Lung (tissue), 12 donors: ENCODE results near the gene CEND1. TPM values are rescaled to one million over a fixed set of nuclear protein-coding genes. Genes with fewer than 3 reads are reported as not detected.

ENCODE experiments used
- ATAC-seq: fragments of 200-7000 bp; cut with Tn5 transposase; one replicate; pipeline ENCODE4 v1.9.1; 2020; ENCODE audit warnings: moderate number of reproducible peaks; ENCODE audit not compliant: insufficient read depth, low FRiP score
- DNase-seq, 3 donors: peaks; one replicate each; pipeline ENCODE4 v3.0.0-alpha.2; 2013 to 2017
- H3K27ac ChIP-seq, 2 donors: one replicate each; pipeline ENCODE4 v1.5.1; 2013; ENCODE audit warnings: mild to moderate bottlenecking in 2 of 2, moderate library complexity in 2 of 2, control low read depth in 1 of 2, inconsistent platforms in 1 of 2, low read depth in 1 of 2, low read length in 1 of 2
- H3K27me3 ChIP-seq, 3 donors: one replicate each; pipeline ENCODE4 v1.5.1; 2013; ENCODE audit warnings: low read length in 2 of 3; ENCODE audit not compliant: control insufficient read depth in 3 of 3, insufficient read depth in 3 of 3
- H3K36me3 ChIP-seq, 4 donors: one replicate each; pipeline ENCODE4 v1.5.1; 2013; ENCODE audit warnings: low read length in 4 of 4, mild to moderate bottlenecking in 1 of 4, moderate library complexity in 1 of 4; ENCODE audit not compliant: control insufficient read depth in 4 of 4, insufficient read depth in 4 of 4
- H3K4me1 ChIP-seq, 5 donors: one replicate each; pipeline ENCODE4 v1.5.1; 2013; ENCODE audit warnings: low read length in 5 of 5, mild to moderate bottlenecking in 2 of 5, moderate library complexity in 1 of 5; ENCODE audit not compliant: control insufficient read depth in 5 of 5, insufficient read depth in 5 of 5
- H3K4me3 ChIP-seq: one replicate; pipeline ENCODE4 v1.5.1; 2013; ENCODE audit warnings: mild to moderate bottlenecking, control low read depth, moderate library complexity
- H3K9ac ChIP-seq, 2 donors: one replicate each; pipeline ENCODE4 v1.5.1; 2013; ENCODE audit warnings: low read length in 2 of 2, control low read depth in 1 of 2; ENCODE audit not compliant: insufficient read depth in 1 of 2
- H3K9me3 ChIP-seq, 4 donors: one replicate each; pipeline ENCODE4 v1.5.1; 2013; ENCODE audit warnings: low read length in 3 of 4, mild to moderate bottlenecking in 1 of 4, moderate library complexity in 1 of 4; ENCODE audit not compliant: control insufficient read depth in 4 of 4, insufficient read depth in 3 of 4
- WGBS, 2 donors: extraction: QIAGEN DNeasy Blood & Tissue Kit; methylation state at CpG; one replicate each; pipeline ENCODE4 v1.1.7; 2013; 5-methylcytosine and 5-hydroxymethylcytosine counted together
- polyA plus RNA-seq, 2 donors: library from polyadenylated mRNA; stranded (reverse); fragments of 200-250 nt; gene quantifications; one replicate each; pipeline ENCODE4 v1.2.1, GENCODE V29; 2013
- total RNA-seq, 2 donors: library from RNA; depleted of rRNA in 1 of 2; stranded (reverse); fragments of >200 nt in 1 of 2; gene quantifications; one replicate each; pipeline ENCODE4 v1.2.1, GENCODE V29; 2014 to 2021
- TF ChIP-seq, protein P1 (sequence below): IDR thresholded peaks from 2 replicates; pipeline ENCODE4 v1.5.1; 2012; ENCODE audit warnings: mild to moderate bottlenecking; ENCODE audit errors: control extremely low read depth, extremely low read depth
- donor health status: control.
- donor health status: control.
- donor health status: Bipolar disorder and iron deficiency.
- donor health status: healthy.
- donor health status: DM: yes; HTN: yes; CAD: no.

Gene CEND1
- total and polyA plus RNA-seq, 4 donors, result 0.10 to 0.18 (median 0.14) TPM; not detected in 1

DNA sequence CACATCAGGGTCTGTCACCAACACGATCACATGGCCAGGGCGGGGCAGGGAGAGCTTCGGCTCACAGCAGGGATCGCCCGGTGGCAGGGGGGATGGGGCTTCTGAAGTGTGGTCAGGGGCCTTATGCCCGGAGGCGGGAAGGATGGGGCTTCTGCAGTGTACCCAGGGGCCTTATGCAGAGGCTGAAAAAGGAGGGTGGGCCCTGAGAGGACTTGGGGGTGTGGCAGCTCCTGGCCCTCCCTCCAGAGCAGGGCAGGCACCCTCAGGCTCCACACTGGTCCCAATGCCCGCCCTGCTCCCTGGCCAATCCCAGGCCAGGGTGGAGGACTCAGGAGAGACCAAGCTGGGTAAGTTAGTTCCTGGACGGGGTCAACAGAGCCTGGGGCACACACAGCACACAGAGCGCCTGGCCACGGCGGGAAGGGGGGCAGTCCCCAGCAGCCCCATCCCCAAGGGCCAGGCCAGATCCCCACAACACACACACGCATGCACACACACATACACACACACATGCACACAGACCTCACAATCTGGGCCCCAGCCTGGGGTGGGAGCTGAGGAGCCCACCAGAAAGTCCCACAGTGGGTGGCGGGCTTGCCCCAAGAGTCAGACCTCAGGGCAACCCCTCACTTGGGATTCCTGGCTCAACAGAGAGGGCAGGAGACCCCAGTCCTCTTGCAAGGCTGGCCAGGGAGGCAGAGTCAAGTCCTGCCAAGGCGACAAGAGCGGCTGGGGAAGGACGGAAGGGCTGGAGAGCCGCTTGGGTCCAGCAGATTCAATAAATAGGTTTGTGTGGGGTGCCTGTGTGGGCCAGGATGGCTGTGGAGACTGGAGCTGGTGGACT lies 1.1 kb upstream of the CEND1 start:
- H3K9me3 ChIP-seq, result no peaks in the 10 kb centered on the region
- no peak for ATAC-seq
- no peaks in the 10 kb centered on the region for H3K27me3 ChIP-seq
- peak in 1 of 3 donors; percentile 41 for DNase-seq
- H3K4me3 ChIP-seq, result no peak overlapping the region
- no peak overlapping the region for H3K9ac ChIP-seq
- 78 to 84% methylated on average over 18 of the region's 18 CpGs for WGBS, 2 donors
- H3K36me3 ChIP-seq, result peaks cover 0 to 28% (median 7%) of the 10 kb centered on the region in 4 donors
- H3K4me1 ChIP-seq, result peaks cover 0 to 12% (median 3%) of the 10 kb centered on the region in 5 donors
- no peak overlapping the region for H3K27ac ChIP-seq
- TF ChIP-seq, protein P1, sequence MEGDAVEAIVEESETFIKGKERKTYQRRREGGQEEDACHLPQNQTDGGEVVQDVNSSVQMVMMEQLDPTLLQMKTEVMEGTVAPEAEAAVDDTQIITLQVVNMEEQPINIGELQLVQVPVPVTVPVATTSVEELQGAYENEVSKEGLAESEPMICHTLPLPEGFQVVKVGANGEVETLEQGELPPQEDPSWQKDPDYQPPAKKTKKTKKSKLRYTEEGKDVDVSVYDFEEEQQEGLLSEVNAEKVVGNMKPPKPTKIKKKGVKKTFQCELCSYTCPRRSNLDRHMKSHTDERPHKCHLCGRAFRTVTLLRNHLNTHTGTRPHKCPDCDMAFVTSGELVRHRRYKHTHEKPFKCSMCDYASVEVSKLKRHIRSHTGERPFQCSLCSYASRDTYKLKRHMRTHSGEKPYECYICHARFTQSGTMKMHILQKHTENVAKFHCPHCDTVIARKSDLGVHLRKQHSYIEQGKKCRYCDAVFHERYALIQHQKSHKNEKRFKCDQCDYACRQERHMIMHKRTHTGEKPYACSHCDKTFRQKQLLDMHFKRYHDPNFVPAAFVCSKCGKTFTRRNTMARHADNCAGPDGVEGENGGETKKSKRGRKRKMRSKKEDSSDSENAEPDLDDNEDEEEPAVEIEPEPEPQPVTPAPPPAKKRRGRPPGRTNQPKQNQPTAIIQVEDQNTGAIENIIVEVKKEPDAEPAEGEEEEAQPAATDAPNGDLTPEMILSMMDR, result no peak

DNA sequence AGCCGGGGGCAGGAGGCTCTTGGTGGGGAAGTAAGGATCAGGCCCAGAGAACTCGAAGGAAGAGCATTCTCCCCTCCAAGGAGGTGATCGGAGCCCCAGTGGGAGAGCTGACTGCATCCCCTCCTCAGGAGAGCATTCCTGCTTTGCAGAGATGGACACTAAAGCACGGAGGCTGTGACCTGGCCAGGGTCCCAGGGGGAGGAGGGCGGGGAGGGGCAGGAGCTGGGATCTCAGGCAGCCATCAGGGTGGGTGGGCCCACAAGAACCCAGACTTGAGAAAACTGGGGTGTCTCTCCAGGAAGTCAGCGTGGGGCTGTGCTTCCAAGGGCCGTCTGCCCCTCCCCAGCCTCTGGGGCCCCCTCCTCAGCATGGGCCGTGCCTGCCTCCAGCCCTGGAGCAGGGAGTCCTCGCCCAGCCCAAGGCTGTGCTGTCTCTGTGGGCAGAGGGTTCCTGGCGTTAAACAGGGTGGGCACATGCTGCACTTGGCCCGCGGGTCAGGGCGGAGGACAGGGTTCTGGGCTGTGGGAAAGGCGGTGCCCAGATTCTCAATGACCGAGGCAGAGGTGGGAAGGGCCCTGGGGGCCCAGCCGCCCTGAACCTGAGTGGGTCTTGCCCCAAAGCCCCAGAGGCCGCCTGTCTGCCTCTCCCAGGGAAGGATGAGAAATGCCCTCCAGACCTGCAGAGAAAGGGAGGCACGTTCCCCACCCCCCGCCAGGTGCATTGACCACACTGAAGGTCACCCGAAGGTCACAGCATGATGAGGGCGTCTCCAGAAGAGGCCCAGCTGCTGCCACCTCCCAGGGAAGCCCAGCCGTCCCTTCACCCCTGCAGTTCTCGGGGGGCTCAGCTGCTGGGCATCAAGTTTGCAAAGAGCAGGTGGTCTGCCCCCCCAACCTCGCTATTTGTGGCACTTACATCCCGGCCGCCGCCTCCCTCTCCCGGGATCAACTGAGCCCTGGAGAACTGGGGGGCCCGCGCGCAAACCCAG lies 643 bp downstream of the CEND1 start:
- TF ChIP-seq, protein P1, result no peak
- H3K36me3 ChIP-seq, result peaks cover 0 to 27% (median 7%) of the 10 kb centered on the region in 4 donors
- no peaks in the 10 kb centered on the region for H3K9me3 ChIP-seq
- no peaks in the 10 kb centered on the region for H3K4me1 ChIP-seq
- H3K27me3 ChIP-seq, result no peaks in the 10 kb centered on the region
- H3K9ac ChIP-seq, result no peak overlapping the region
- no peak overlapping the region for H3K27ac ChIP-seq
- no peak for DNase-seq
- ATAC-seq, result no peak
- no peak overlapping the region for H3K4me3 ChIP-seq
- WGBS, 2 donors, result 30 to 47% methylated on average over 28 to 31 of the region's 31 CpGs

DNA sequence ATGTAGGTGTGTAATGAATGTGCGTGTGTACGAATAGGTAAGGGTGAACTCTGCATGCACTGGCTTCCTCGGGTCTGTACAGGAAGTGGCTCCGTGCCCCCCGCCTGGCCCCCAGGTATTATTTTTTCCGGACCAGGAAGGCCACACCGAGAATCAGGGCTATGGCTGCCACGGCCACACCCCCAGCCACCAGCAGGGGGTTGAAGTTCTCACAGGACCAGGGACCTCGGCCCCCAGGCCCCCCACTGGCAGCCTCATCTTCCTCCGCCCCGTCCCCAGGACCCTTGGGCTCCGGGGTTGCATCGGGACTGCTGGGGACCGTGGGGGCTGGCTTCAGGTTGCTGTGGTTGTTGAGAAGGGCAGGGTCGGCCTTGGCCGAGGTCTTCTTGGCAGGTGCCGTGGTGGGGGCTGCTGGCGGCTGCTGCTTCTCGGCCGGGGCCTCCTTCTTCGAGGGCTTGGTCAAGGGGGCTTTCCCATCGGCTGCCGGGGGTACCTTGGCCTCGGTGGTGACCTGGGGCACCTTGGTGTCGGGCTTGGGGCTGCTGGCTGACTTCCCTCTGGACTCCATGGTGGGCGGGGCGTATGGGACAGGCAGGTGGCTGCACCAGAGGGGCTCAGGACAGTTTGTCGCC lies 1.8 kb downstream of the CEND1 start:
- H3K36me3 ChIP-seq, result peaks cover 0 to 16% (median 4%) of the 10 kb centered on the region in 4 donors
- H3K27ac ChIP-seq, result no peak overlapping the region
- no peak overlapping the region for H3K9ac ChIP-seq
- 55 to 59% methylated on average over 28 of the region's 28 CpGs for WGBS, 2 donors
- H3K4me1 ChIP-seq, result peaks cover 0 to 7% (median 3%) of the 10 kb centered on the region in 5 donors
- no peaks in the 10 kb centered on the region for H3K27me3 ChIP-seq
- TF ChIP-seq, protein P1, result no peak
- H3K9me3 ChIP-seq, result no peaks in the 10 kb centered on the region
- ATAC-seq (no peak), DNase-seq (no peak)
- H3K4me3 ChIP-seq, result no peak overlapping the region
